ENCODE data around the gene CEP120.

CEP120 gene

DNA sequence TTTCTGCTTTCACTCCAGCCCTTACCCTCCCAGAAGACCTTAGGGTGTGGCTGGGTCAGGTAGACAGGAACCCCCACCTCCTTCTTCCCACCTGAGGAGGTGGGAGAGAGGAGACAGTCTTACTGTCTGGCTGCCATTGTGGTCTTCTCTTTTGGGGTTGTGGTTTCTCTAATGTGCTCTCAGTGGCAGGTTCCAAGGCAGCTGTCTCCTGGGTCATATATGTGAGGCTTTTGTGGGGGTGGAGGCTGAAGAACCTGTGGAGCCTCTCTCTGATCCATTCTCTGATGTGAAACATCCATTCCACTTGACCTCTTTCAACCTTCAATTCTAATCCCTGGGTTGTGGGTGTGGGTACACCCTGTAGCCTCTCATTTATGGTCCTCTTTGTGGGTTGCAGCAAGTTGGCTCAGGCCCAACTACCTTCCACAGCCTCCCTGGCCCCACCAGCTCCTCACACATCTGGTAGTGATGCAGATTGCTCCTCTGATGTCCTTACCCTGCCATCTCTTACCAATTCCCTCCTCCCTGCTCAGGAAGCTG is 118.4 kb downstream of the CEP120 start:
- no peak for DNase-seq (ENCODE audit: low read depth in 2 of 3, low spot score in 2 of 3)

DNA sequence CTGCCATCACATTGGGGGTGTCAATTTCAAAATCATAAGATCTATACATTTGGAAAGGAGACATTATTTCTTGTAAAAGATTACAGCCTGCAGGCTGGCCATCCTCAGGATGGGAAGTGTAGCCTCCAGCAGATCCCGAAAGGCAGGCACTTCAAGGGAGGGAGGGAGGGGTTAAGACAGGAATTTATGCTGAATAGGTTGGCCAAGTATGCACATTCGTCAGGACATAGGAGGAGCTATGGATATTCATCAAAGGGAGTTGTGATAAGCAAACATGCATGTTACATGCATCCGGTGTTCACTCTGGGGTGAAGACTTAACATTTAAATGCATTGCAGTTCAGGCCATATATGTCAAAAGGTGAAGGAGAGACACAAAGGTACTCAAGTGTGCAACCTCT is 119.4 kb downstream of the CEP120 start:
- DNase-seq (ENCODE audit: low read depth in 2 of 3, low spot score in 2 of 3), result no peak

DNA sequence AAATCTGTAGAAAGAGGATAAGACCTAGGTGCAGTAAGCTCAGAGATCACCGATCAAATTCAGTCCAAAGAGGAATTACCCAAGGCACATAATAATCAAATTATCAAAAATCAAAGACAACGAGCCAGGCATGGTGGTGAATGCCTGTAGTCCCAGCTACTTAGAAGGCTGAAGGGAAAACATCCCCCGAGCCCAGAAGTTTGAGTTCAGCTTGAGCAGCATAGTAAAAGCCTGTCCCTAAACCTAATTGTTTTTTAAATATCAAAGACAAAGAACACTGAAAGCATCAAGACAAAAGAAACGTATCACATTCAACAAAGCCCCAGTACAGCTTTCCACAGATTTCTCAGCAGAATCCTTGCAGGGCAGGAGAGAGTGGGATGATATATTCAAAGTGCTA is 122.9 kb downstream of the CEP120 start:
- no peak for DNase-seq (ENCODE audit: low read depth in 2 of 3, low spot score in 2 of 3)

DNA sequence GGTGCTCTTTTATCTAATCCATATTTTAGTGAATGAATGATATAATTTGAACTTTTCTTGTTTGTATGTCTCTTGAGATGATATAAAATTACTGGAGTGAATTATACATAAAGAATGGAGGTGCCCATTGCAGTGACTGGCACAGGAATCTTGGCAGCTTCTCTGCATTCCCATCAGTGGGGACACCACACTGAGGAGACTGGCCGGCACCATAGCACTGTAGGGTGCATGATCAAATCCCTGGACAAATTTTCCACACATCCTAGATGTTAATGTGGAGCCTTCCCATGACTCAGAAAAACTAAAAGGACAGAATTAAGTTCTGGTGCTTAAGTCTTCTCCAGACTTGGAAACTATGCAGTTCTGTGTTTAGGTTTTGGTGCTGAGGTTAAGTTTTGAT is 124.1 kb downstream of the CEP120 start:
- no peak for DNase-seq (ENCODE audit: low read depth in 2 of 3, low spot score in 2 of 3)

DNA sequence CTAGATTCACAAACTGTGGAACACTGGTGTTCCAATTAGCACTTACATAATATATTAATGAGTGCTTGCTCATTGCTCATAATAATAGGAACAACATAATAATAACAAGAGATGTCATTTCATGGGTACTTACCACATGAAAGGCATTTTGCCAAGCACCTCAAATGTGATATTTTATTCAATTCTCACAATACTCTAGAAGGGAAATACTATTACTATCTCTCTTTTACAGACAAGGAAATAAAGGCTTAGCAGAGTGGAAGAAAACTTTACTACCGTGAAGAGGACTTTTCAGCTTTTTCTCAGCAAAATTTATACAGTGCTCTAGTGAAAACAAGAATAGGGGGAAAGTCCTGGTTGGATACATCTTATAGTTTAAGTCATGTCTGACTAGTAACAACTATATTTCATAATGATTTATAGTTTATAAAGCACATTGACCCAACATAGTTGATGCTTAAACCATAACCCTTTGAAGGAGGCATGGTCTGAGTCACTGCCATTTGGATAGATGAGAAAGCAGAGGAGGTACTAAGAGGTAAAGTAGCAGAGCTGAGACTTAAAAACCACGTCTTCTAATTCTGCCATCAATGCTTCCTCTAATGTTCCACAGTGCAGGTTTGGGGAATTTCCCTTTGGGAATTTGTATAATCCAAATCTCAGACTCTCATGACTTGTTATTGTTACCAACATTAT is 124.7 kb downstream of the CEP120 start:
- DNase-seq (ENCODE audit: low read depth in 2 of 3, low spot score in 2 of 3), result no peak

DNA sequence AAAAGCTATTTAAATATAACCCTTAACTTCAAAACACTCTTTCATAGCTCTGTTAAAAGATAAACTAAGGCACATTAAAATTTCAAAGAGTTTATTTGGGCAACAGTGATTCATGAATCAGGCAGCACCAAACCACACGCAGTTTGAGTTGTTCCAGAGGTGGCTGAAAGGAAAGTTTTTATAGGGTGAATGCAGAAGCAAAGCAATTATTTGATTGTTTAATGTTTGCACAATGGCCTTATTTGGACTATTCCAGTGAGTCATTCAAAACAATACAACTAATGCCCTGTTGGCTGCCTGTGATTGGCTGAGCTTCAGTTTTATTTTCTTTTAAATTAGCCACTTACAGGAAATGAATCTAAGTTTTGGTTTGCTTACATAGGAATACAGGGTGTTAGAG is 125.3 kb downstream of the CEP120 start:
- no peak for DNase-seq (ENCODE audit: low read depth in 2 of 3, low spot score in 2 of 3)

DNA sequence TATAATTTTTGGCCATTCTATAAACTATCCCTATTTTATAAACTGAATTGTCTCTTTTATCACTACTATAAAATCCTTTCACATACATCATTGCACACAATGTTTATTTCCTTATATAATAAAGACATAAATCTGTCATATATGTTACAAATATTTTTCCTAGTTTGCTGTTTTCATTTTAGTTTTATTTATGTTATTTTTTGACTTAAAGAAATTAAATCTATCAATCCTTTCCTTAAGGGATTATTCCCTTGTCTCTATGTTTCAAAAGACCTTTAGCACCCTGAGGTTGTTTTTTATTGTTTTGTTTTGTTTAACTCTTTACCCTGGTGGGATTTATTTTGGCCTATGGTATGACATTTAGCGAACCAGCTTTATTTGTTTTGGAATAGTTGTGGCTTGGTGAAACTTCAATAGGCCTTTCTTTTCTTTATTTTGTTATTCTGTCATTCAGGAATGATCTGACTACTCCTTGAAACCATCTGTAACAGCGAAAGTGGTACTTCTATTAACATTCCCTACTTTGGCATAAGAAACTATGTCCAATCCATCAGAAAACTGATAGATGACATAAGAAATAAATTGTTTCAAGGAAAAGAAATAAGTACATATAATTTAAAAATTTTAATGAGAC is 125.9 kb downstream of the CEP120 start:
- no peak for DNase-seq (ENCODE audit: low read depth in 2 of 3, low spot score in 2 of 3)
